NCI-H2107 (cell line): Measurements from ENCODE around the gene TSPEAR.
"Not testable (repeated sequence)": the region's sequence is repeated elsewhere in the genome, so short reads cannot be mapped to it uniquely, and the experiment has no call there.

ENCODE experiments used
- DNase-seq: peaks from one replicate; lab custom pipeline; 2025; lab: John Stamatoyannopoulos, UW

Gene TSPEAR

GRCh38 chr21:44483288-44484237 lies 227.8 kb downstream of the TSPEAR start:
- no peak for DNase-seq

GRCh38 chr21:44482581-44483287 lies 228.6 kb downstream of the TSPEAR start:
- no peak for DNase-seq

- DNase-seq, result no peak
These were observed 230.9 kb downstream of the TSPEAR start for GRCh38 chr21:44480200-44481053.

- DNase-seq, result not testable (repeated sequence)
These were observed 231.7 kb downstream of the TSPEAR start for GRCh38 chr21:44479556-44480199.

GRCh38 chr21:44478801-44479167 lies 232.6 kb downstream of the TSPEAR start:
- no peak for DNase-seq

GRCh38 chr21:44478124-44478800 lies 233.1 kb downstream of the TSPEAR start:
- DNase-seq, result no peak

- DNase-seq, result no peak
These were observed 233.7 kb downstream of the TSPEAR start for GRCh38 chr21:44477712-44478111.

- DNase-seq, result no peak
These were observed 234.2 kb downstream of the TSPEAR start for GRCh38 chr21:44477131-44477530.

- no peak for DNase-seq
These were observed 236.0 kb downstream of the TSPEAR start for GRCh38 chr21:44475266-44475845.

GRCh38 chr21:44473915-44474555 lies 237.3 kb downstream of the TSPEAR start:
- DNase-seq, result no peak

GRCh38 chr21:44471996-44472395 lies 239.4 kb downstream of the TSPEAR start:
- no peak for DNase-seq

GRCh38 chr21:44471341-44471740 lies 240.0 kb downstream of the TSPEAR start:
- no peak for DNase-seq

GRCh38 chr21:44467859-44468195 lies 243.5 kb downstream of the TSPEAR start:
- DNase-seq, result no peak

GRCh38 chr21:44466996-44467858 lies 244.1 kb downstream of the TSPEAR start:
- no peak for DNase-seq

- no peak for DNase-seq
These were observed 244.9 kb downstream of the TSPEAR start for GRCh38 chr21:44466351-44466954.

GRCh38 chr21:44464351-44464750 lies 247.0 kb downstream of the TSPEAR start:
- DNase-seq, result no peak

GRCh38 chr21:44463724-44464123 lies 247.6 kb downstream of the TSPEAR start:
- DNase-seq, result no peak

- DNase-seq, result no peak
These were observed 248.6 kb downstream of the TSPEAR start for GRCh38 chr21:44462834-44463200.
